Activated naive CD8-positive, alpha-beta T cell treated with anti-CD3 and anti-CD28 coated beads, Interleukin-2, amount 50 U/mL, for 16 hours (primary cell): ENCODE results near the gene PTPRN2.
"Not testable (repeated sequence)": the region's sequence is repeated elsewhere in the genome, so short reads cannot be mapped to it uniquely, and the experiment has no call there.

Experiments used
- DNase-seq: peaks from one replicate; pipeline ENCODE4 v3.0.0-alpha.2; 2020; ENCODE audit warnings: low read depth, low spot score

The PTPRN2 gene

DNA sequence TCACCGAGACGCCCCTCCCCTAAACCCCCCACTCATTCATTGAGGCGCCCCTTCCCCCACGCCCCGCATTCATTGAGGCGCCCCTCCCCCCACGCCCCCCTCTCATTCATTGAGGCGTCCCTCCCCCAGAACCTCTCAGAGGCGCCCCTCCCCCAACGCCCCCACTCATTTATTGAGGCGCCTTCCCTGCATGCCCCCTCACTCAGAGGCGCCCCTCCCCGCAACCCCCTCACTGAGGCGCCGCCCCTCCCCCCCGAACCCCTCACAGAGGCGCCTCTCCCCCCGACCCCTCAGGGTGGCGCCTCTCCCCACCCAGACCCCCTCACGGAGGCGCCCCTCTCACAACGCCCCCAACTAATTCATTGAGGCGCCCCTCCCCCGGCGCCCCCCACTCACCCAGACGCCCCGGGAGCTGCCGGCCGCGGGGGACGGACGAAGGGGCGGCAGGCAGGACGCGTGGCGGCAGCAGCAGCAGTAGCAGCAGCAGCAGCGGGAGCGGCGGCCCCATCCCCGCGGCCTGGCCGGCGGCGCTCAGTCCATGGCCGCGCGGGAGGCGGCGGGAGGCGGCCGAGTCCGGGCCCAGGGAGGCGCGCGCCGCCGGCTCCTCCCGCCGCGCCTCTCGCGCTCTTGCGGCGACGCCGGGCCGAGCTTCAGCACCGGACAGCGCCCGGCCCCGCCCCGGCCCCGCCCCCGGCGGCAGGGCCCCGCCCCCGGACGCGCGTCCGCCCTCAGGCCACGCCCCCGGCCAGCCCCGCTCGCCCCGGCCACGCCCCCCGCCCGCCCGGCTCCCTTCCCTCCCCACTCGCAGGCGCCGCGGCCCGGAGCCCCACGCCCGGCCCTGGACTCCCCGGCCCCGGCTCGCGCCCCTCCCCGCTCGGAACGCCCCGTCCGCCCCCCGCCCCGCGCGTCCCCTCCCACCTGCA is at the start of gene PTPRN2:
Gene PTPRN2, minus strand, starts transcription at position 662 of the 923 bp plus-strand sequence.
- peak; percentile 8 for DNase-seq

GRCh38 chr7:158633055-158633956 is 45.7 kb upstream of the PTPRN2 start:
- no peak for DNase-seq

GRCh38 chr7:158631574-158632195 is 44.1 kb upstream of the PTPRN2 start:
- no peak for DNase-seq

DNA sequence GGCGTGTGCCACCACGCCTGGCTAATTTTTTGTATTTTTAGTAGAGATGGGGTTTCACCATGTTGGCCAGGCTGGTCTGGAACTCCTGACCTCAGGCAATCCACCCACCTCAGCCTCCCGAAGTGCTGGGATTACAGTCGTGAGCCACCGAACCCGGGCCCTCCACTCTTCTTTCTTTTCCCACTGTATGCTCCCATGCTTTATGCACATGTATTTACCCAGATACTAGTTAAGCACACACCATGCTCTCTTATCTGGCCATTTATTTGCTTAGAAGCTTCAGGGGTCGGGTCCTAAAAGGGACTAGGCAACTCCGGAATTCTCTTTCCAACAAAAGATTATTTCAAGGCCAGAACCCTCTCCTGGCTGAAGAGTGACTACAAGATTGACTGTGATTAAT is 38.7 kb upstream of the PTPRN2 start:
- DNase-seq: not testable (repeated sequence)

- DNase-seq: no peak
Observed at GRCh38 chr7:158623241-158623640, 35.6 kb upstream of the PTPRN2 start.

GRCh38 chr7:158620839-158621441 is 33.3 kb upstream of the PTPRN2 start:
- no peak for DNase-seq

DNA sequence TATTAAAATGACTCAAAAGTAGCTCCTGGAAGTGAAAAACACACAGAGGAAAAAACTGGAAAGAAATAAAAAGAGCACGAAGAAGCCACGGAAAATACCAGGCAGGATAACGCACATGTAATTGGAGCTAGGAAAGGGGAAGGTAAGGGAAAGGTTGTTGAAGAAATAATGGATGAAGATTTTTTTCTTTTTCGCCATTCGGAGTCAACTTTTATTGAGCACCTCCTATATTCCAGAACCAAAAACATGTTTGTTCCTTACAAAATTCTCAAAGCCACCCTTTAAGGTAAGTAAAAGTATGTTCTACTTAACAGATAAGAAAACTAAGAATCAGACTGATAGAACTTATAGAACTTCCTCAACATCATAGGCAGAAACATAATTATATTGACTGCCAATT is 32.8 kb upstream of the PTPRN2 start:
- DNase-seq: no peak

- DNase-seq: no peak
Observed at GRCh38 chr7:158618745-158619140, 31.1 kb upstream of the PTPRN2 start.

DNA sequence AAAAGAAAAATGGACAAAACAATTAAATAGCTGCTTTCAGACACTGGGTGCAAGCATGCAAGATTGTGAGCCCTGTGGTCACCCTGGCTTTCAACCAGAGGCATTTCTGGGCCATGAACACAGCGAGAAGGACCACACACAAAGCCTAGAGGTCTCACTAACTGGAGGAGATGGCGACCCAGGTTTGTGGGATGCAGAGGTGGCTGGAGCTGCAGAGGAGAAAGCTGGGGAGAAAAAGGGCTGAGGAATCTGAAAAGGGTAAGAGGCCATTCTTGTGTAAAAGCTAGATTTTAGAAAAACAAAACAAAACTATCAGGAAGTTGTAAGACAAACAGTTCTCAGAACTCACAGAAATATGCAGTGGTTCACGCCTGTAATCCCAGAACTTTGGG is 30.1 kb upstream of the PTPRN2 start:
- DNase-seq: no peak

GRCh38 chr7:158616050-158616449 is 28.4 kb upstream of the PTPRN2 start:
- no peak for DNase-seq

GRCh38 chr7:158614700-158615099 is 27.1 kb upstream of the PTPRN2 start:
- no peak for DNase-seq

DNA sequence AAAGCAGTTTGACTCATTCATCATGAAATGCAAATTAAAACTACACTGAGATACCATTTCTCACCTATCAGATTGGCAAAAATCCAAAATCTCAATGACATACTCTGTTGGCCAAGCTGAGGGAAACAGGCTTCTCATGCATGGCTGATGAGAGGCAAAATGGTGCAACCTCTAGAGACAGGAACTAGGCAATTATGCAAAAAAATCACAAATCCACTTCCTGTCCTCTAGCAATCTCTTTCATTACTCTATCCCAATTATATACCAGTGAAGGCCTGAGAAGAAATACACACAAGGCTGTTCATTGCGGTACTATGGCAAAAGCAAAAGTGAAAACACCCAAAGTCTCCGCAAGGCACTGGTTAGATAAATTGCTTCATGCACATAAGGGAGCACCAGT is 25.9 kb upstream of the PTPRN2 start:
- DNase-seq: no peak

- no peak for DNase-seq
Observed at GRCh38 chr7:158612546-158612945, 24.9 kb upstream of the PTPRN2 start.

DNA sequence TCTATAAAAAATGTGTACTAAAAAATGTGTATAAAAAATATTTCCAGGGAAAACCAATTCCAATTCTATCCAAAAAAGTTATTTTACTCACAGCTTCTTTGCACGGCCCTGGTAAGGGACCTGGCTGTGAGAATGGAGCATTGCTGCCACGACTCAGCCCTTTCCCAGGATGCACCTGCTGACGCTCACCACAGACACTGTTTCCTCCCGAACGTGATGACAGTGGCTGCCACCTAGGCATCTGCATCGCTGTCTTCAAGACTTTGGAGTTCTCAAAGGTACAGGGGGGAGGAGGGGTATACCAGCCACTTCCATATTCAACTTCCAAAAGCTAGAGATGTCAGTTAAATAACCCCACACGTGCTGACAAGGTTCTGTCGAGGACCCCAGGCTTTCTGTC is 23.9 kb upstream of the PTPRN2 start:
- DNase-seq: no peak

DNA sequence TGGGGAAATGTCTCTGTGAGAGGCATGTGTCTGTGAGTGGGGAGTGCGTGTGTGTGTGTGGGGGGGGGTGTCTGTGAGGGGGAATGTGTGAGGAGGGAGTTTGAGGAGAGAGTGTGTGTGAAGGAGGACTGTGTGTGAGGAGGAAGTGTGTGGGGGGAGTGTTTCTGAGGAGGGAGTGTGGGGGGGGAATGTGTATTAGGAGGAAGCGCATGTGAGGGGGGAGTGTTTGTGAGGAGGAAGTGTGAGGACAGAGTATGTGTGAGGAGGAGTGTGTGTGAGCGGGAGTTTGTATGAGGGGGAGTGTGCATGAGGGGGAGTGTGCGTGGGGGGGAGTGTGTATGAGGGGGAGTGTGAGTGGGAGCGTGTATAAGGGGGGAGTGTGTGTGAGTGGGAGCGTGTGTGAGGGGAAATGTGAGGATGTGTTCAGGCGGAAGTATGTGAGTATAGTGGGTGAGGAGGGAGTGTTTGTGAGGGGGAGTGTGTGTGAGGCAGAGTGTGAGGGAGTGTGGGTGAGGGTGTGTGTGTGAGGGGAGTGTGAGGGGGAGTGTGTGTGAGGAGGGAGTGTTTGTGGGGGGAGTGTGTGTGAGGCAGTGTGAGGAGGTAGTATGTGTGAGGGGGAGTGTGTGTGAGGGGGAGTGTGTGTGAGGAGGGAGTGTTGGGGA is 21.8 kb upstream of the PTPRN2 start:
- DNase-seq: no peak

DNA sequence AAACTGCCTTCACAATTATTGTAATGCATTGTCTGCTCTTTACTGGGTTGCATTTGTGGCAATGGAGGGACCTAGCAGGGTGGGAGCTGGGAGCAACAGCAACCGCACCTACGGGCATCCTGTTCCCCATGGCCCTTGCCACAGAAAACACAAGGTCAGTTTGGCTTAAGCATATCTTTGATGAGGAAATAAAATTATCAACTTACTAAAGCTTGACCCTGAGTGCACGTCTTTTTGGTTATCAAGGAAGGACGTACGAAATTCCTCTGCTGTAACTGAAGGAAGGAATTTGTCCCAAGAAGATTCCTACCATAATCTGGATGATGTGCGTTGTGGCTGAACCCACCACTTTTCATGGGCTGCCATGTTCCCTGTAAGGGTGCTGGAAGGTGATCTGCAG is 19.9 kb upstream of the PTPRN2 start:
- no peak for DNase-seq

- DNase-seq: no peak
Observed at GRCh38 chr7:158606671-158607424, 19.2 kb upstream of the PTPRN2 start.

- DNase-seq: no peak
Observed at GRCh38 chr7:158606129-158606528, 18.5 kb upstream of the PTPRN2 start.

- no peak for DNase-seq
Observed at GRCh38 chr7:158603773-158604755, 16.4 kb upstream of the PTPRN2 start.
